ENCODE measurements around the gene BACE2.
"Not testable (repeated sequence)": the region's sequence is repeated elsewhere in the genome, so short reads cannot be mapped to it uniquely, and the experiment has no call there.

Gene BACE2

GRCh38 chr21:41182547-41182946 is 14.6 kb downstream of the BACE2 start:
- no peak overlapping the region for H3K27ac ChIP-seq (ENCODE audit: low read depth, low read length)
- no peak overlapping the region for H3K4me3 ChIP-seq (ENCODE audit: low read depth, low read length)
- peaks cover 9% of the 10 kb centered on the region; the same call in 1 of the 2 replicates for H3K9me3 ChIP-seq (ENCODE audit: control insufficient read depth, insufficient read depth, low read length)
- H3K9ac ChIP-seq (ENCODE audit: low read depth, low read length), result no peak overlapping the region
- no peaks in the 10 kb centered on the region for H3K27me3 ChIP-seq (ENCODE audit: control insufficient read depth, insufficient read depth, low read length)
- no peaks in the 10 kb centered on the region for H3K36me3 ChIP-seq (ENCODE audit: control insufficient read depth, insufficient read depth, low read length)
- peaks cover 11% of the 10 kb centered on the region; the same call in 1 of the 2 replicates for H3K4me1 ChIP-seq (ENCODE audit: control insufficient read depth, insufficient read depth, low read length)

DNA sequence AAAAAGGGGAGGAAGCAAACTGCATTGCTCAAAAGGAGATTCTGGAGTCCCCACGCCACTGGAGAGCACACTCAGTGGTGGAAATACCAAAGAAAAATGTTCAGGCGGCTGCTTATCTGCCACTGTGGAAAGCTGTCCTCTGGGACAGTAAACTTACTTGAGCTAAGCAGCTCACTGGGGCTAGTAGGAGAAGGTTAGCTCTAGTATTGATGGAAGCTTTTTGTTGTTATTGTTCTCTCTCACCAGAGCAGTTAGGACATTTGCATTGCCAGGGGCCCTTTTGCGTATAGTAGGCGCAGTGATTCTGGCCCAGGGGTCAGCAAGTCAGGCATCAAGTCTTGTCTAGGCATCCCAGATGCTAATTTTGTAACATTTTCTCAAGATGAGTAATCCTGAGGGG is 15.6 kb downstream of the BACE2 start:
- Histone ChIP-seq H3K36me3 (ENCODE audit: control insufficient read depth, insufficient read depth, low read length) (no peaks in the 10 kb centered on the region), H3K4me3 (ENCODE audit: low read depth, low read length) (no peak overlapping the region), H3K27ac (ENCODE audit: low read depth, low read length) (no peak overlapping the region)

DNA sequence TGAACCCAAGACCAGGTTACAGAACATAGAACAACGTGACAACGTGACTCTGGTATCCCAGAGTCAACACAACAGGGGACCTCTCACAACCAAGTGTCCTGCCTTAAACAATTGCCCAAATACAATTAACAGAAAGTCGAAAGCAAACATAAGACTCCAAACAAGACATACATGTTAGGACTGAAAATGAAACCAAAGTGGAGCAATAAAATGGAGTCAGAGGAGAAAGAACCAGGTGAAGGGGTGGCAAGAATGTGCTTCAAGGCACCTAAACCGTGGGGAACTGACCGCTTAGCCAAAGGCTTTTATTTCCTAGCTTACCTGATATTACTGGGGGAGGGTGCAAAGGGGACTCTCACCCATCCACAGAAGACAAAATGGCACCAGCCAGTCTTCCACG is 17.8 kb downstream of the BACE2 start:
- no peak overlapping the region for H3K27ac ChIP-seq (ENCODE audit: low read depth, low read length)
- H3K9ac ChIP-seq (ENCODE audit: low read depth, low read length), result no peak overlapping the region
- no peak overlapping the region for H3K4me3 ChIP-seq (ENCODE audit: low read depth, low read length)
- no peaks in the 10 kb centered on the region for H3K27me3 ChIP-seq (ENCODE audit: control insufficient read depth, insufficient read depth, low read length)
- peaks cover 9% of the 10 kb centered on the region; the same call in 1 of the 2 replicates for H3K9me3 ChIP-seq (ENCODE audit: control insufficient read depth, insufficient read depth, low read length)
- no peaks in the 10 kb centered on the region for H3K36me3 ChIP-seq (ENCODE audit: control insufficient read depth, insufficient read depth, low read length)
- H3K4me1 ChIP-seq (ENCODE audit: control insufficient read depth, insufficient read depth, low read length), result peaks cover 11% of the 10 kb centered on the region; the same call in 1 of the 2 replicates

More for the DNA sequence above, 15.6 kb downstream of the BACE2 start:
- H3K9ac ChIP-seq (ENCODE audit: low read depth, low read length), result no peak overlapping the region
- peaks cover 11% of the 10 kb centered on the region; the same call in 1 of the 2 replicates for H3K4me1 ChIP-seq (ENCODE audit: control insufficient read depth, insufficient read depth, low read length)
- peaks cover 9% of the 10 kb centered on the region; the same call in 1 of the 2 replicates for H3K9me3 ChIP-seq (ENCODE audit: control insufficient read depth, insufficient read depth, low read length)
- no peaks in the 10 kb centered on the region for H3K27me3 ChIP-seq (ENCODE audit: control insufficient read depth, insufficient read depth, low read length)

GRCh38 chr21:41186755-41187536 is 19.0 kb downstream of the BACE2 start:
- no peak overlapping the region for H3K27ac ChIP-seq (ENCODE audit: low read depth, low read length)
- no peaks in the 10 kb centered on the region for H3K27me3 ChIP-seq (ENCODE audit: control insufficient read depth, insufficient read depth, low read length)
- H3K36me3 ChIP-seq (ENCODE audit: control insufficient read depth, insufficient read depth, low read length), result no peaks in the 10 kb centered on the region
- H3K4me1 ChIP-seq (ENCODE audit: control insufficient read depth, insufficient read depth, low read length), result peaks cover 11% of the 10 kb centered on the region; the same call in 1 of the 2 replicates
- H3K9ac ChIP-seq (ENCODE audit: low read depth, low read length), result no peak overlapping the region
- no peak overlapping the region for H3K4me3 ChIP-seq (ENCODE audit: low read depth, low read length)
- peaks cover 6% of the 10 kb centered on the region; the same call in 1 of the 2 replicates for H3K9me3 ChIP-seq (ENCODE audit: control insufficient read depth, insufficient read depth, low read length)

DNA sequence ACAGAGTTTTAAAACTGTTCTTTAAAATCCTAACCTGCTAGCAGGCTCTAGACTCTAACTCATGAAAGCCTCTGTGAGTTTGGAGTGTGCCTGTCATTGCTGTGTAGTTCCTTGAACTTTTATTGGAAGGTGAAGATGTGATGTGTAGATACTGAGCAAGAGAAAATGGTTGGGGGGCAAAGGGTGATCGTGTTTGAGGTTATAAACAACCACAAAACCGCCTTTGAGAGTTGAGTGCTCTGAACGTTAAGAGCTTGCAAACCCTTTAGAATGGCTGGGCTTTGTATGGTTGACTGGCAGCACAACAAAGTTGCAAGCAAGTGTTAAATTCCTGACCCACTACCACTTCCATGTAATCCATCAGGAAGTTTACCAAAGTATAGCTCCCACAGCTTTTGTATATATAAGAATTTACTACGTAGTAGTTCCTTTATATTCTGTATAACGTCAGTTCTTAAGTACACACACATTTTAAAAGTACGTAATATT is 19.6 kb downstream of the BACE2 start:
- Histone ChIP-seq H3K9ac (ENCODE audit: low read depth, low read length) (no peak overlapping the region), H3K36me3 (ENCODE audit: control insufficient read depth, insufficient read depth, low read length) (no peaks in the 10 kb centered on the region), H3K27ac (ENCODE audit: low read depth, low read length) (no peak overlapping the region), H3K27me3 (ENCODE audit: control insufficient read depth, insufficient read depth, low read length) (no peaks in the 10 kb centered on the region), H3K9me3 (ENCODE audit: control insufficient read depth, insufficient read depth, low read length) (no peaks in the 10 kb centered on the region; the same call in 1 of the 2 replicates), H3K4me3 (ENCODE audit: low read depth, low read length) (no peak overlapping the region), H3K4me1 (ENCODE audit: control insufficient read depth, insufficient read depth, low read length) (peaks cover 11% of the 10 kb centered on the region; the same call in 1 of the 2 replicates)

DNA sequence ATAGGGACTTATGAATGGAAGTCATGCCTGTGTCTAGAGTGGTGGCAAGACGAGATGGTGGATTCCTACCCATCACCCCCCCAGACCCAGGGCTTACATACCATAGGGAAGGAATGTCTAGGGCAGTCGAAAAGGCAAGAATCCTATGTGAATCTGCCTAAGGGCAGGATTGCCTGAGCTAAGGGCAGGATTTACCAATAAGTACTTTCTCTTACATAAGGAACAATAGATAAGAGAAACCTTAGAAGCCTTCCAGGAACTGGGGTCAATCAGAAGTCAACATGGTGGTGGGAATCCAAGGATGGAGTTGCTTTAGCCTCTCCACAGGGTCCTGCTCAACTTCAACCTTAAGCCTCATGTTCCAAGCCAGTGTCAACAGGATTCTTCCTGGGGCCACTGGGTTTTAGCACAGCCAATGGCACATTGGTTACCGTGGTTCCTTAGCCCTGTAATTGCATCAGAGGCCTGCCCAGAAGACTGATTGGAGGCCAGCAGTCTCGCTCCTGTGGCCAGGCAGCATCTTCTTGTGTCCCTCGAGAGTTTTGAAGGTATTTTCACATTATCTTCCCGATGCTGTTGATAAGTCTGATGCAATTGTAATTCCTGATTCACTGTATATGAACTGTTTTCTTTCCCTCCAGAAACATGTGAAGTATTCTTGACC is 20.7 kb downstream of the BACE2 start:
- Histone ChIP-seq H3K9ac (ENCODE audit: low read depth, low read length) (no peak overlapping the region), H3K4me3 (ENCODE audit: low read depth, low read length) (no peak overlapping the region), H3K36me3 (ENCODE audit: control insufficient read depth, insufficient read depth, low read length) (no peaks in the 10 kb centered on the region), H3K9me3 (ENCODE audit: control insufficient read depth, insufficient read depth, low read length) (no peaks in the 10 kb centered on the region), H3K27ac (ENCODE audit: low read depth, low read length) (no peak overlapping the region), H3K27me3 (ENCODE audit: control insufficient read depth, insufficient read depth, low read length) (no peaks in the 10 kb centered on the region), H3K4me1 (ENCODE audit: control insufficient read depth, insufficient read depth, low read length) (0 out of 2 replicates have a peak, but pooled peaks cover 5% of the 10 kb centered on the region)

DNA sequence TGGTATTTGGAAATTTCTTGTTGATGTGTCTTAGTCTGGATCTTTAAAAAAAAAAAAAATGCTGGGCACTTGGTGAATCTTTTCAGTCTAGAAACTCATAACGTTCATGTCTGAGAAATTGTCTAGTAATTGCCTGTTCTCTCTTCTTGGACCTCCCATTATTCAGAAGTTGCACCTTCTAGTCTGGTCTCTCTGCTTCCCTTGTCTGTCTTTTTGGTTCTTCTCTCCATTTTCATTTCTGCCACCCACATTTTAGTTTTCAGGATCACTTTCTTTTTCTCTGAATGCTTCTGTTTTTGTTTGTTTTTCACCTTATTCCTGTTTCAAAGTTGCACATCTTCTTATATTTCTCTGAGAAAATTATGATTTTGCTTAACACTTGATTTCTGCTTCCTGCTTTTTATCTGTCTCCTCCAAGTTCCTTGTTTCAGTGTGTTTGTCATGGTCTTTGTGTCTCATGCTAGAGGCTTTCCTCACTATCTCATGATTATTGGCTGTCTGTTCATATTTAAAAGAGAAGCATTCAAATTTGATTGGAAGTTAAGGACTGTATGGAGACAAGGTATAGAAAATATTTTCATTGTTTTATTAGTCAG is 21.3 kb downstream of the BACE2 start:
- no peak overlapping the region for H3K27ac ChIP-seq (ENCODE audit: low read depth, low read length)
- H3K27me3 ChIP-seq (ENCODE audit: control insufficient read depth, insufficient read depth, low read length), result no peaks in the 10 kb centered on the region
- H3K9ac ChIP-seq (ENCODE audit: low read depth, low read length), result no peak overlapping the region
- no peaks in the 10 kb centered on the region for H3K4me1 ChIP-seq (ENCODE audit: control insufficient read depth, insufficient read depth, low read length)
- no peaks in the 10 kb centered on the region for H3K36me3 ChIP-seq (ENCODE audit: control insufficient read depth, insufficient read depth, low read length)
- H3K4me3 ChIP-seq (ENCODE audit: low read depth, low read length), result no peak overlapping the region
- no peaks in the 10 kb centered on the region for H3K9me3 ChIP-seq (ENCODE audit: control insufficient read depth, insufficient read depth, low read length)

DNA sequence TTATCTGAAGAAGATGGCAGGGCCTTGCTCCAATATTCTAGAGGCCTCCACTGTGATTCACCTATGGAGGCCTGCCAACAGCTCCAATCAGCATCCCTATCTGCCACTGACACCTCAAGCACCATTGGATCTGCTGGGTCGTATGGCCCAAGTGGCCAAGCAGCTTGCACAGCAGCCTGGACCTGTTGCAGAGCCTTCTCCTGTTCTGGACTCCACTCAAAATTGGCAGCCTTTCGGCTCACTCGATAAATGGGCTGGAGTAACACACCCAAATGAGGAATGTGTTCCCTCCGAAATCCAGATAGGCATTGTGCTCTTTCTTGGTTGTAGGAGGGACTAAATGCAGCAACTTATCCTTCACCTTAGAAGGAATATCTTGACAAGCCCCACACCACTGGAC is 24.6 kb downstream of the BACE2 start:
- H3K36me3 ChIP-seq (ENCODE audit: control insufficient read depth, insufficient read depth, low read length); H3K4me3 ChIP-seq (ENCODE audit: low read depth, low read length); H3K9ac ChIP-seq (ENCODE audit: low read depth, low read length); H3K4me1 ChIP-seq (ENCODE audit: control insufficient read depth, insufficient read depth, low read length); H3K9me3 ChIP-seq (ENCODE audit: control insufficient read depth, insufficient read depth, low read length); H3K27ac ChIP-seq (ENCODE audit: low read depth, low read length); H3K27me3 ChIP-seq (ENCODE audit: control insufficient read depth, insufficient read depth, low read length): not testable (repeated sequence)

GRCh38 chr21:41195311-41195710 is 27.4 kb downstream of the BACE2 start:
- Histone ChIP-seq H3K4me3 (ENCODE audit: low read depth, low read length) (no peak overlapping the region), H3K27ac (ENCODE audit: low read depth, low read length) (no peak overlapping the region)

DNA sequence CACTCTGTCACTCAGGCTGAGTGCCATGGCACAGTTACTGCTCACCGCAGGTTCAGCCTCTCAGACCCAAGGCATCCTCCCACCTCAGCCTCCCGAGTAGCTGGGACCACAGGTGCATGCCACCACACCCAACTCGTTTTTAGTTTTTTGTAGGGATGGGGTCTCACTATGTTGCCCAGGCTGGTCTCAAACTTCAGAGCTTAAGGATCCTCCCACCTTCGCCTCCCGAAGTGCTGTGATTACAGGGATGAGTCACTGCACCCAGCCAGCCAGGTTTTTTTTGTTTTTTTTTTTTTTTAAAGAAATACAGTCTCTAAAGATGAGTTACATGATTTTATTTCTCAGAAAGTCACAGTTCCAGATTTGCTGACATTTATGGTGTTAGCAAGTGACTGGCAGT is 29.0 kb downstream of the BACE2 start:
- H3K9ac ChIP-seq (ENCODE audit: low read depth, low read length), result no peak overlapping the region
- no peaks in the 10 kb centered on the region for H3K27me3 ChIP-seq (ENCODE audit: control insufficient read depth, insufficient read depth, low read length)
- no peaks in the 10 kb centered on the region for H3K36me3 ChIP-seq (ENCODE audit: control insufficient read depth, insufficient read depth, low read length)
- H3K4me1 ChIP-seq (ENCODE audit: control insufficient read depth, insufficient read depth, low read length), result no peaks in the 10 kb centered on the region
- no peaks in the 10 kb centered on the region for H3K9me3 ChIP-seq (ENCODE audit: control insufficient read depth, insufficient read depth, low read length)
- no peak overlapping the region for H3K27ac ChIP-seq (ENCODE audit: low read depth, low read length)
- no peak overlapping the region for H3K4me3 ChIP-seq (ENCODE audit: low read depth, low read length)

More at GRCh38 chr21:41195311-41195710, 27.4 kb downstream of the BACE2 start:
- Histone ChIP-seq H3K36me3 (ENCODE audit: control insufficient read depth, insufficient read depth, low read length) (no peaks in the 10 kb centered on the region), H3K4me1 (ENCODE audit: control insufficient read depth, insufficient read depth, low read length) (no peaks in the 10 kb centered on the region), H3K9me3 (ENCODE audit: control insufficient read depth, insufficient read depth, low read length) (no peaks in the 10 kb centered on the region), H3K27me3 (ENCODE audit: control insufficient read depth, insufficient read depth, low read length) (no peaks in the 10 kb centered on the region), H3K9ac (ENCODE audit: low read depth, low read length) (no peak overlapping the region)

GRCh38 chr21:41197582-41197981 is 29.6 kb downstream of the BACE2 start:
- no peaks in the 10 kb centered on the region for H3K27me3 ChIP-seq (ENCODE audit: control insufficient read depth, insufficient read depth, low read length)

More at GRCh38 chr21:41197582-41197981, 29.6 kb downstream of the BACE2 start:
- no peak overlapping the region for H3K27ac ChIP-seq (ENCODE audit: low read depth, low read length)
- no peak overlapping the region for H3K9ac ChIP-seq (ENCODE audit: low read depth, low read length)
- no peaks in the 10 kb centered on the region for H3K36me3 ChIP-seq (ENCODE audit: control insufficient read depth, insufficient read depth, low read length)
- H3K4me3 ChIP-seq (ENCODE audit: low read depth, low read length), result no peak overlapping the region
- no peaks in the 10 kb centered on the region for H3K9me3 ChIP-seq (ENCODE audit: control insufficient read depth, insufficient read depth, low read length)
- no peaks in the 10 kb centered on the region for H3K4me1 ChIP-seq (ENCODE audit: control insufficient read depth, insufficient read depth, low read length)
